DMS79 (cell line): ENCODE measurements around the gene U2AF2.
"Not testable (repeated sequence)": the region's sequence is repeated elsewhere in the genome, so short reads cannot be mapped to it uniquely, and the experiment has no call there.

Source experiments
- DNase-seq: peaks from one replicate; lab custom pipeline; 2025; lab: John Stamatoyannopoulos, UW

The U2AF2 gene

DNA sequence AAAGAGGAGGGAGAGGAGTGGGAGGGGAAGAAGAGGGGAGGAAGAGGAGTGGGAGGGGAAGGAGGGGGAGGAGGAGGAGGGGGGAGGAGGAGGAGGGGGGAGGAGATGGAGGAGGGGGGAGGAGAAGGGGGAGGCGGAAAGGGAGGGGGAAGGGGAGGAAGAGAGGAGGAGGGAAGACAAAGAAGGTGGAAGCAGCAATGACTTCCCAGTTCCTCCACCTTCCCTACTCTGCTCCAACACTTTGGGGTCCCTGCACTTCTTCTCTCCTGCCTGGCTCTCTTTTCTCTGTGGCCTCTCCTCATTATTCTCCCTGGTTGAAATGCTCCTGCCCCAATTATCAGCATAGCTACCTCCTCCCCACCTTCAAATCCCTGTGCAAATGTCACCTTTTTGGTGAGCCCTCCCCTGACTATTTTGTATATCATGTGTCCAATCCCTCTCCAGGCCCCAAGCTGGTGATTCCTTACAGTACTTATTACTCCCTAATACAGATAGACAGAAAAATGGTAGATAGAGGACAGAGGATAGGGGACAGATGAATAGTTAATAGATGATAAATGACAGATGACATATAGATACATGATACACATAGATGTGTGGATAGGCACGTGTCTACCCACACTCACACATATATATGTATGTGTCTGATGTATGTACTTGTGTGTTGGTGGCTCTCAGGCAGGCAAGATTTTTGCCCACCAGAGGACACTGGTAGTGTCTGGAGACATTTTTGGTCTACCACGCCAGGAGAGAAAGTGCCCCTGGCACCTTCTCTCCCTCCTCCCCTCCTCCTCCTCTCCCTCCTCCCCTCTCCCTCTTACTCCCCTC lies 58.2 kb downstream of the U2AF2 start:
- DNase-seq, result no peak

- DNase-seq, result no peak
Observed at GRCh38 chr19:55716531-55716930, 61.7 kb downstream of the U2AF2 start.

- no peak for DNase-seq
Observed at GRCh38 chr19:55717251-55717650, 62.4 kb downstream of the U2AF2 start.

GRCh38 chr19:55717879-55718711 lies 63.3 kb downstream of the U2AF2 start:
- not testable (repeated sequence) for DNase-seq

DNA sequence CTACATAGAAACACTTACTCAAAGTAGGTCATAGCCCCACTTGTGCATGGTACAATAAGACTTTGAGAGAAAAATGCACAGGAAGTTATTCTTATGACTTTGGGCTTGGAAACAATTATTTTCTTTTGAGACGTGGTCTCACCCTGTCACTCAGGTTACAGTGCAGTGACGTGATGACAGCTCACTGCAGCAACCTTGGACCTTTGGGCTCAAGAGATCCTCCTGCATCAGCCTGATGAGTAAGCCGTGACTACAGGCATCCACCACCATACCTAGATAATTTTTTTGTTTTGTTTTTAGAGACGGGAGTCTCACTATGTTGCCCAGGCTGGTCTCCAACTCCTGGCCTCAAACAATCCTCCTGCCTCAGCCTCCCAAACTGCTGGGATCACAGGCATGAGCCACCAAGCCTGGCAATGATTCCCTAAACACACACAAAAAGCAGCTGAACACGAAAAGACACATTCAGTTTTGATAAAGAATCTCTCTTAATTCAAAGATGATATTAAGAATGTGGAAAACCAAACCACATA lies 65.4 kb downstream of the U2AF2 start:
- DNase-seq, result no peak

DNA sequence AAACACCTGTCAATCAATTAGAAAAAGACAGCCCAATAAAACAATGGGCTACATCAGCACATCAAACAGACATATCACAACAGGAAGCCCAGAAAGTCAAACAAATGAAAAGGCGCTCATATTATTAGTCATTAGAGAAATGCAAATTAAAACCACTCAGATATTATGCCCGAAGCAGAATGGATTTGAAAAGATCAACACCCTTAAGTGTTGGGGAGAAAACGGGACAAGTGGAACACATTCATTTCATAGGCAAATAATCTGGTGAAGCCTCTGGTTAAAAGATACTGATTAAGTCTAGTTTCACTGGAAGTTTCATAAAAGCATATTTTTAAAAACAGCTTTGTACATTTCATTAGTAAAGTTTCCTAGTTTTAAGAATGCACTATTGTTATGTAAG lies 66.0 kb downstream of the U2AF2 start:
- no peak for DNase-seq

- no peak for DNase-seq
Observed at GRCh38 chr19:55723491-55723890, 68.7 kb downstream of the U2AF2 start.
